HG02970 (cell line): Measurements from ENCODE around the gene HUWE1.

Experiments
- ATAC-seq: cut with Tn5 transposase; IDR thresholded peaks from one replicate; pipeline ENCODE4 v1.9.1; 2021; ENCODE audit warnings: mild to moderate bottlenecking, moderate library complexity, moderate number of reproducible peaks; ENCODE audit not compliant: unreplicated experiment, low FRiP score

HUWE1 gene

GRCh38 chrX:53694642-53695041 is 8.1 kb upstream of the HUWE1 start:
- ATAC-seq, result no peak

GRCh38 chrX:53688300-53688699 is 1.8 kb upstream of the HUWE1 start:
- no peak for ATAC-seq

DNA sequence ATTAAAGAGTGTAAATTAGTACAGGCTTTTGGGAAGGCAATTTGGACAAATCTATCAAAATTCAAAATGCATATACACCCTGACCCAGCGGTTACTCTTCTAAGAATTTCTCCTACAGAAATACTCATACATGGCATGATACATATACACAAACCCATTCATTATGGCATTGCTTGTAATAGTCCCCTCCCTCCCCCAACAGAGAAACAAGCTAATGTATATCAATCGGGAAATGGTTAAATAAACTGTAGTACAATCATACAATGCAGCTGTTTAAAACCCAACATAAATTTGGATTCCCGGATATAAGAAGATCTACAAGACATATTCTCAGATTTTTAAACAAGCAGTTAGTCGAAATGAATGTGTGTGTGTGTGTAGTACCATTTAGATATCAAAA is 808 bp downstream of the HUWE1 start:
- no peak for ATAC-seq

DNA sequence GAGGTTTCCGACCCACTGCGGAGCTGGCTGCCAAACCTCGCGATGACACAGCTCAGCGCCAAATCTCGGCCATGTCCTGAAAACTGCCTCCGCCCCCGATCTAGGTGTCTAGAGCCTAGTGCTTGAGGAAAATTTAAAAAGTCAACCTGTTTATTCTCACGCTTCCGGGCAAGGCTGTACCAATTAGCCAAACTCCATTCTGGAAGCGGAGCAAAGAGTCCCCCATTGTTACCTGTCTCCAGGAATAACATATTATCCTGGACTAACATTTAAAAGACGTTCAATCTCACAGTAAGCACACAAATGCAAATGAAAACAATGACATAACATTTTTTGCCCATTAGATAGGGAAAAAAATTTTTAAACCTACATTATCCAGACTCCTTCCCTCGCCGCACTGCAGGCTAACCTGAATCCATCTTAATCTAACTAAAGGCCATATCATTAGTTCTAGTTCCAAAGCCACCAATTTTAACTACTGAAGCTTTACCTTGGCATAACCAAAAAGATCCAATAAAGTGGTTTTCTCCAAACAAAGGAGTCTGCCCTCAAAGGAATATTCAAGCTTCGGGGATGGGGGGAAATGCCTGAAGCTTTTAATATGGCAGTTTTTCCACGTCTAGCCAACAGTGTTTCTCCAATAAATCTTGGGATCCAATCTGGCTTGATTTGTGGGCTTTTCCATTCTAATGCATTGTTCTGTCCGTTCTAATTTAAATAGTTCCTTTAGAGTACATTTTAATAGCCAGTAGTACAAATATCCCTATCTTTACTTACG is 1.9 kb downstream of the HUWE1 start:
- ATAC-seq, result no peak

DNA sequence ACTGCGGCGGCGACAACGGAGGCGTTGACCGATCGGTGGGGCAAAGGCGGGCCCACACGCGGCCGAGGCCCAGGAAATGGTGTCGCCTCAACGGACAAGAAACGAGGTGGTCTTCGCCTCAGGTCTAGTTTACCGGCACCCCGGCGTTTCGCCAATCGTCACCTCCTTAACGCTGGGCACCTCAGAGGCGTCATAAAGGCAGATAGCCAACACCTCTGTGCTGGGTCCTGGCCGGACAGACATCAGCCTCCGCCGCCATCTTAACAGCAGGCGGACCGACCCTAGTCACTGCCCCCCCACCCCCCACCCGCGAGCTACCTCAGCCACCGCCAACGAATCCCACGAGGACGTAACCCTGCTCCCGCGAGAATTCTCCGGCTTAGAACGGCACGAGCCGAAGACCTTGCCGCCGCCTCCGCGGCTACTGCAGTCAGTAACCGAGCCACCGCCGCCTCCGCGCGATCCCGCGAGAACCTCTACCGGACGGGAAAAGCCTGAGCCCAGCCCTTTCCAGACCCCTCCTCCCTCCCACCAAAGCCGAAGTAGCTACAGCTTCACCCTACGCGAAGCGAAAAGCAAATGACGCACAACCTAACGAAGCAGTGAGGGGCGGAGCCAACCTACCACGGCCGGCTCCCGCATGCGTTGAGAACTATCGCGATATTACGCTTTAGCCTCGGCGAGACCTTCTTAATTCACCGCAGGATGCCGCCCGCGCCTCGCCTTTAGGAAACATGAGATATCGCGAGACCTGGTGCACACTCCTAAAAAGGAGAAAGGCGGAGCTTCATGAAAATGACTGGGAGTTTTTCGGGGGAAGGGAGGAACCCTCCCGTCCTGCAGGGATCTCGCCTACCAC is 2.7 kb downstream of the HUWE1 start:
- ATAC-seq, result peak; percentile 68

DNA sequence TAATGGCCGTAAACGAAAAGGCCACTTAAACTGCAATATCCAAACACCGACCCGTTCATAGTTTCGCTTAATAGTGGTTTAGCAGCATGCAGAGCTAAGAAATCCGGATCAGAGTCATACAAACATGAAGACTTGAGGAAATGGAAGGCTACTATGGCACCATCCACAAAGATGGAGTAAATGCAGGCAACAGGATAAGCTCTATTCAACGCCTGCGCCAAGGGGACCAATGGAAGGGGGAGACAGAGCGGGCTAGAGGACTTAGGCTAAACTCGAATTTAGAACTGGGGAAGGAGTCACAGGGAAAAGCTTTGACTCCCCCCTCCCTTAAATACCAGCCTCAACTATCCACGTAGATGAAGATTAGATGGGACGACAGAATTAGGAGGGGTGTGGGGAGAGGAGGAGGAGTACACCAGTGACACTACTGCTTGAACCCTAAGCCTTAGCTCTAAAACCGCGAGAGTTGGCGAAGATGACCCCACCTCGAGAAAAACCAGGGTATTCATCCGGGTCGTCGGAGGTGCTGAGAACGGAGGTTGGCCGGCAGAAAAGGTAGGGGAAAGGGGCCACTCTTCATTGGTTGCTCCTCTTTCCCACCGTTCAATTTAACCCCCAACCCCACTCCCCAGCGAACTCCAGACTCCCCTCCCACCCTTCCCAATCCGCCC is 3.5 kb downstream of the HUWE1 start:
- no peak for ATAC-seq

GRCh38 chrX:53681661-53682060 is 4.9 kb downstream of the HUWE1 start:
- no peak for ATAC-seq

DNA sequence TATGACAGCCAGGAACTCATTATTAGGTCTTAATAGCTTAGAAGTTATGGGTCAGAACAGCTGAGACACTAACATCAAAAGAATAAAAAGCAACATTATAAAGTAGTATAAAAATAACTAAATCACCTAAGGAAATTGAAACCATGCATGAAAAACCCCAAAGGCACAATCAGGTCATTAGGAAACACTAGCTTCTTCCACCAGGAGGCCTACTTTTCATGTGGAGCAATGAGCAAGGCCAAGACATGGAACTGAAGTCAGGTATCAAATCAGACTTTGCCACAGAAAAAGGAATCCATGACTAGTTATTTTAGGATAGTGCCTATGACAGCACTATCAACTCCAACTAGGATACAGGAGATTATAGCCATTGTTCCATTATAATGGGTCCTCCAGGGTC is 7.9 kb downstream of the HUWE1 start:
- ATAC-seq, result no peak

- no peak for ATAC-seq
These were observed 9.2 kb downstream of the HUWE1 start for GRCh38 chrX:53677286-53677685.

GRCh38 chrX:53674581-53674980 is 11.9 kb downstream of the HUWE1 start:
- ATAC-seq, result no peak

- no peak for ATAC-seq
These were observed 17.3 kb downstream of the HUWE1 start for GRCh38 chrX:53669258-53669657.

DNA sequence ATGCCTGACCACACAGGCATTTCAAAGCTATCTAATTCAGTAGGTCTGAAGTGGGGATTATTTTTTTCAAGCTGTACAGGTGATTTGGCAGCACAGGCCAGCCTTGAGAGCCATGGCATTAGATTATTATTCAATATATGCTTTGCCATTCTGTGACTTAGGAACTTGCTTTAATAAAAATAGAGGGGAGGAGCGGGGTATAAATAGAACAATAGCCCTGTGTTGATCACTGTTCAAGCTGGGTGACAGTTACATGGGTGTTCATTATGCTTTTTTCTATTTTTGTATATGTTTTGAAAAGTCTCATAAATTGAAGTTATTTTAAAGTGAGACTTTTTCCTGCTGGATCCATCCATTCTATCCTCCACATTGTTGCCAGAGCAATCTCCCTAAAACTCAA is 20.3 kb downstream of the HUWE1 start:
- no peak for ATAC-seq

GRCh38 chrX:53660004-53660403 is 26.5 kb downstream of the HUWE1 start:
- ATAC-seq, result no peak

- ATAC-seq, result no peak
These were observed 27.5 kb downstream of the HUWE1 start for GRCh38 chrX:53659039-53659438.

DNA sequence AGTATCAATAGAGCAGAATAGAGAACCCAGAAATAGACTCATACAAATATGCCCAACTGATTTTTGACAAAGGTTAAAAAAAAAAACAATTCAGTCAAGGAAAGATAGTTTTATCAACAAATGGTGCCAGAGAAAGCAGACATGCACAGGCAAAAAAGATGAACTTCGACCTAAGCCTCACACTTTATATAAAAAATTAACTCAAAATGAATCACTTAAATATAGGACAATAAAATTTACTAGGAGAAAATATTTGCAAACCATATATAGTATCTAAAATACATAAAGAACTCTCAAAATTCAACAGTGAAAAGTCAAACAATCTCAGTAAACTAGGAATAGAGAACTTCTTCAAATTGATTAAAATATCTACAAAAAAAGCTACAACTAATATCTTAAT is 29.7 kb downstream of the HUWE1 start:
- ATAC-seq, result no peak

DNA sequence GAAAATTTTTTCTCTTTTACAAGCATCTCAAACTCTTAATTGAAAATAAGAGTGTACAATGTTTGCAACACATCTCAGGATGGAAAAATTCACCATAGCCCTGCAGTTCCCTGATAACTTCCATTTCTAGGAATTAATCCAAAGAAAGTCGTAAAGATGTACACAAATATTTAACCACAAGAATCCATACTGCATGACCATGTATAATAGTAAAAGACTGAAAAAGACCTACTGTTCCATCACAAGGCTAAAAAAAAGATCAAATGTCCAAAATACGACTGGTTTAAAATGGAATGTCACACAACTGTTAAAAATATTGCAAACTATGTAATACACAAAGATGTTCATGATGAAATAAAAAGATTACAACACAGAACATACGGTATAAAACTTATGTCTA is 32.1 kb downstream of the HUWE1 start:
- ATAC-seq, result no peak

- no peak for ATAC-seq
These were observed 41.8 kb downstream of the HUWE1 start for GRCh38 chrX:53644751-53645150.

- no peak for ATAC-seq
These were observed 44.2 kb downstream of the HUWE1 start for GRCh38 chrX:53642337-53642736.

- no peak for ATAC-seq
These were observed 47.3 kb downstream of the HUWE1 start for GRCh38 chrX:53639257-53639656.

DNA sequence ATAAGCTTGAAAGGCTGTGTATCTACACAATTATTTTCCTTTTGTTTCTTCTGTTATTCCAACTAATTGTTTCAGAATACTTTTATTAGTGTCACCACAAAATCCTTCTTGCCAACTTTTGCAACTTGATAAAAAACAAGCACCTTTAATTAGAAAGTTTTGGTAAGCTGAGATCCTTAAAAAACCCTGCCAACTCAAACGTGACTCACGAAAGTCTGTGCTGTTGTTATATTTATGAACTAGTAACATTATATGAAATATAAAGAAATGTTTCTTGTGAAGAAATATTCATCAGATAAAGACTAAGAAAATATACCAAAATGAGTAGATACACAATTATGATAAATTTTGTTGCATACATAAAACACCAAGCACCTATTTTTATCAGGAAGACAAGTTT is 49.0 kb downstream of the HUWE1 start:
- no peak for ATAC-seq

DNA sequence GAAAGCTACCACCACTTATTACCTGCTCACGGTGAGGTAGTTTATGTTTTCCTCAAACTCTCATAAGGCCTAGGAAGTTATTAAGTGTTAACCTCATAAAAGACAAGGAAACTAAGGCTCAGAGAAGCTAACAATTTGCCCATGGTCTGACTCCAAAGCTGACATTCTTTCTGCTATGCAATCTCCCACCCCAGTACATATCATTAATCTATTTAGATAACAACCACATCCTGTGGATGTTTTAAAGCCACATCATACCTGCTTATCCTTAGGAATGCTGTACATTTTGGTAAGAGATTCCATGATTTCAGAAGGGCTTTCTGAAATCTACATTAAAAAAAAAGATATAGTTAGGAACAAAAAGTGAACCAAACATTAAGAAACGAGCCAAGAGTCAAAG is 55.4 kb downstream of the HUWE1 start:
- no peak for ATAC-seq
